GM12878 (cell line): ENCODE data around the gene TRPM1. TPM values are rescaled to one million over a fixed set of nuclear protein-coding genes. Genes with fewer than 3 reads are reported as not detected.

Experiments
- ATAC-seq: fragments of 200-7000 bp; cut with Tn5 transposase; 3 replicates; pipeline ENCODE4 v1.9.1; 2020; ENCODE audit warnings: mild to moderate bottlenecking, moderate library complexity
- BruUV-seq: library from RNA; stranded (reverse); fragments of 400-500 nt; replicated peaks from 2 replicates; lab custom pipeline; 2021; lab: Mats Ljungman, UMichigan
- CTCF ChIA-PET: fragments of 300-600 bp; sonication (Branson Sonifier 250); formaldehyde crosslinking; extraction: SDS; loops from one replicate; lab custom pipeline; 2021; ENCODE audit warnings: inconsistent platforms; lab: Yijun Ruan, JAX
- POLR2A ChIA-PET: fragments of 350-600 bp; formaldehyde crosslinking; extraction: SDS; loops from one replicate; lab custom pipeline; 2021; ENCODE audit warnings: inconsistent platforms; lab: Charles Lee
- RAD21 ChIA-PET: fragments of 300-600 bp; sonication (Branson Sonifier 250); formaldehyde crosslinking; loops from one replicate; lab custom pipeline; 2023; ENCODE audit warnings: antibody characterized with exemption; ENCODE audit not compliant: unreplicated experiment; lab: Charles Lee
- SMC1A ChIA-PET: fragments of 300-600 bp; sonication (Branson Sonifier 250); formaldehyde crosslinking; loops from one replicate; lab custom pipeline; 2023; ENCODE audit not compliant: unreplicated experiment, uncharacterized antibody; lab: Charles Lee
- DNase-seq: peaks from one replicate; pipeline ENCODE4 v3.0.0-alpha.2; 2011; ENCODE audit warnings: low read depth, low spot score
- FAIRE-seq: peaks from 3 replicates; lab custom pipeline; 2011; peaks lifted over from hg19 to GRCh38; lab: Jason Lieb, UNC
- H2AFZ ChIP-seq: 2 replicates; pipeline ENCODE4 v1.6.0; 2011; ENCODE audit warnings: low read depth, low read length, control low read depth; ENCODE audit not compliant: control insufficient read depth
- H3K27ac ChIP-seq: 2 replicates; pipeline ENCODE4 v1.5.1; 2011; ENCODE audit warnings: control low read depth; ENCODE audit not compliant: control insufficient read depth, insufficient read depth
- H3K27me3 ChIP-seq, 2 experiments: replicated peaks in 1 of 2; 2 replicates each; pipeline versions ENCODE4 v1.6.0 to v1.6.1; 2011; ENCODE audit warnings: low read length in 1 of 2; ENCODE audit not compliant: control insufficient read depth in 2 of 2, insufficient read depth in 2 of 2
- H3K36me3 ChIP-seq, 2 experiments: 2 replicates each; pipeline ENCODE4 v1.5.1; 2011; ENCODE audit warnings: low read length in 1 of 2; ENCODE audit not compliant: control insufficient read depth in 2 of 2, insufficient read depth in 2 of 2
- H3K4me1 ChIP-seq: 2 replicates; pipeline ENCODE4 v1.6.1; 2011; ENCODE audit warnings: mild to moderate bottlenecking, low read length, moderate library complexity, mixed read lengths; ENCODE audit not compliant: control insufficient read depth, insufficient read depth
- H3K4me2 ChIP-seq: 2 replicates; pipeline ENCODE4 v1.6.0; 2011; ENCODE audit warnings: control low read depth; ENCODE audit not compliant: control insufficient read depth, insufficient read depth
- H3K4me3 ChIP-seq: fragments of 200-600 bp; sonication (generic); 2 replicates; pipeline ENCODE4 v1.5.1; 2016
- H3K79me2 ChIP-seq: 2 replicates; pipeline ENCODE4 v1.6.0; 2011; ENCODE audit warnings: low read length; ENCODE audit not compliant: control insufficient read depth, insufficient read depth
- H3K9ac ChIP-seq: 2 replicates; pipeline ENCODE4 v1.8.0; 2011; ENCODE audit warnings: low read length, control low read depth, mixed read lengths; ENCODE audit not compliant: control insufficient read depth, insufficient read depth
- H3K9me3 ChIP-seq: replicated peaks from 3 replicates; pipeline ENCODE4 v1.5.1; 2011; ENCODE audit warnings: mild to moderate bottlenecking, low read length; ENCODE audit not compliant: control insufficient read depth, insufficient read depth
- H4K20me1 ChIP-seq: 2 replicates; pipeline ENCODE4 v1.6.0; 2011; ENCODE audit not compliant: control insufficient read depth, insufficient read depth
- CBFB ChIP-seq: IDR thresholded peaks from 2 replicates; pipeline ENCODE4 v1.6.1; 2016; ENCODE audit warnings: antibody characterized with exemption, low read depth
- HSF1 ChIP-seq: fragments of 150-350 bp; IDR thresholded peaks from 2 replicates; pipeline ENCODE4 v1.6.1; 2014; ENCODE audit warnings: mild to moderate bottlenecking, low read depth, low read length
- IKZF1 ChIP-seq: fragments of 450-650 bp; conservative IDR thresholded peaks from 2 replicates; pipeline ENCODE4 v1.6.1; 2017; ENCODE audit warnings: antibody characterized with exemption, mild to moderate bottlenecking
- IKZF2 ChIP-seq, 2 experiments: fragments of 450-650 bp; IDR thresholded peaks; 2 replicates each; pipeline ENCODE4 v1.6.1; 2017; ENCODE audit warnings: mild to moderate bottlenecking in 2 of 2, moderate library complexity in 2 of 2
- LARP7 ChIP-seq: fragments of 450-650 bp; IDR thresholded peaks from 2 replicates; pipeline ENCODE4 v1.6.1; 2017; ENCODE audit warnings: mild to moderate bottlenecking
- MAX ChIP-seq: IDR thresholded peaks from 2 replicates; pipeline ENCODE4 v1.6.1; 2012; ENCODE audit warnings: low read depth, low read length, improper control_type of control experiment
- RELA ChIP-seq: fragments of 450-650 bp; IDR thresholded peaks from 2 replicates; pipeline ENCODE4 v1.8.0; 2014; ENCODE audit warnings: borderline replicate concordance; ENCODE audit not compliant: partially characterized antibody
- SMARCA5 ChIP-seq: fragments of 450-650 bp; IDR thresholded peaks from 2 replicates; pipeline ENCODE4 v1.6.1; 2017; ENCODE audit warnings: mild to moderate bottlenecking
- ZBTB11 ChIP-seq: fragments of 450-650 bp; formaldehyde crosslinking; IDR thresholded peaks from 2 replicates; pipeline ENCODE4 v1.5.0; 2022; ENCODE audit warnings: mild to moderate bottlenecking, missing genetic modification characterization
- ZNF384 ChIP-seq: IDR thresholded peaks from 2 replicates; pipeline ENCODE4 v1.6.1; 2012; ENCODE audit warnings: low read depth, mild to moderate bottlenecking, low read length, improper control_type of control experiment, borderline replicate concordance
- ZNF592 ChIP-seq: fragments of 450-650 bp; IDR thresholded peaks from 2 replicates; pipeline ENCODE4 v1.6.1; 2017; ENCODE audit warnings: mild to moderate bottlenecking, moderate library complexity
- ZNF622 ChIP-seq: fragments of 450-650 bp; IDR thresholded peaks from 2 replicates; pipeline ENCODE4 v1.6.1; 2017; ENCODE audit warnings: mild to moderate bottlenecking, inconsistent platforms
- WGBS: methylation state at CpG from one replicate; pipeline ENCODE4 v1.1.6; 2016; ENCODE audit warnings: low lambda C conversion rate; ENCODE audit not compliant: insufficient replicate concordance, insufficient coverage; ENCODE audit errors: missing lambda C conversion rate; 5-methylcytosine and 5-hydroxymethylcytosine counted together
- in situ Hi-C: fragments of 300-500 bp; cut with MboI; formaldehyde crosslinking; loops from 9 replicates; pipeline ENCODE4 v1.14.3; 2018; ENCODE audit warnings: mixed read lengths
- intact Hi-C: fragments of 100-400 bp; cut with micrococcal nuclease; formaldehyde crosslinking; loops from one replicate; pipeline ENCODE4 v1.14.2; 2022; ENCODE audit not compliant: unreplicated experiment
- polyA plus RNA-seq, 11 experiments: library from polyadenylated mRNA; depleted of rRNA in 4 of 11; unstranded in 6 of 11; stranded (reverse) in 5 of 11; fragments of >200 nt; fragmentation: Nextera tagmentation in 4 of 11; fragmentation: Illumina TruSeq in 1 of 11; extraction: Ambion mirVana in 4 of 11; extraction: Trizol in 1 of 11; gene quantifications; 1 replicate in 1 of 11; 2 replicates in 10 of 11; pipeline versions ENCODE4 v1.2.1 to v1.2.3, GENCODE V29; 2011 to 2016; ENCODE audit warnings: inconsistent platforms in 2 of 11, missing spikeins in 2 of 11, low read depth in 1 of 11
- total RNA-seq, 4 experiments: library from RNA; depleted of rRNA in 3 of 4; stranded (reverse); fragments of >200 nt in 3 of 4; fragmentation: Illumina TruSeq in 1 of 4; extraction: Trizol in 1 of 4; gene quantifications; 2 replicates each; pipeline versions ENCODE4 v1.2.1 to v1.2.3, GENCODE V29; 2013 to 2021

Gene TRPM1
- total and polyA plus RNA-seq, 10 of the 15 experiments (the other 5 are each of a cell fraction or from before 2014, with no cell fraction given), result 0.01 to 0.10 (median 0.05) TPM; not detected in 4

GRCh38 chr15:30991255-30992235, 110.0 kb downstream of the TRPM1 start, which contains the start of gene MTMR10:
Gene MTMR10, minus strand, starts transcription at chr15:30991628. Its CDS starts 122 bp downstream, at chr15:30991506.
- ChIA-PET POLR2A (interaction anchor here (0.7 to 1.3 kb wide), 3 partner anchors 13 to 22 kb away, joined by 3 to 4 read pairs (median 3); no protein-coding TSS in a partner anchor), SMC1A (interaction anchor here (0.9 to 1.7 kb wide), 4 partner anchors 13 to 23 kb away, joined by 3 to 5 read pairs (median 4); no protein-coding TSS in a partner anchor), RAD21 (interaction anchor here (1.2 to 2.6 kb wide), 4 partner anchors 12 to 90 kb away, joined by 3 to 13 read pairs (median 4); no protein-coding TSS in a partner anchor), CTCF (interaction anchor here (0.7 to 1.4 kb wide), 2 partner anchors 12 to 22 kb away, joined by 3 read pairs; no protein-coding TSS in a partner anchor)
- Histone ChIP-seq H3K4me2 (peak within 1 kb of the TSS; percentile 95), H3K27me3 (no peaks in the 10 kb centered on the region), H4K20me1 (no peaks in the 10 kb centered on the region), H3K4me1 (peaks cover 5% of the 10 kb centered on the region; the same call in 1 of the 2 replicates), H3K36me3 (no peaks in the 10 kb centered on the region; a peak in 1 of 4 replicates), H3K9ac (peak within 1 kb of the TSS; percentile 92), H3K4me3 (peak within 1 kb of the TSS; percentile 99), H3K27ac (peak within 1 kb of the TSS; percentile 78), H3K9me3 (no peaks in the 10 kb centered on the region), H3K79me2 (peaks cover 13% of the 10 kb centered on the region), H2AFZ (peak within 1 kb of the TSS; percentile 91)
- in situ Hi-C loops (no loop called here), intact Hi-C loops (loop anchor here (1.0 to 5.0 kb wide), 2 partner anchors 13 to 89 kb away; partner anchors contain the start of gene FAN1)
- 1% methylated on average over 84 of the region's 114 CpGs for WGBS
- TSS peak; percentile 90 for BruUV-seq
- ATAC-seq, result peak; percentile 96
- peak; percentile 35 for FAIRE-seq
- DNase-seq, result no peak
- peak; percentile 71 for TF ChIP-seq RELA
- TF ChIP-seq IKZF2 (IDR thresholded peaks at IDR 0.05), result peak in 1 of 2 experiments; percentile 33; a peak in 2 of 4 replicates
- peak; percentile 91 for TF ChIP-seq LARP7
- 0 out of 2 replicates have a peak, but pooled peaks have one; percentile 66 for TF ChIP-seq ZNF592
- no peak for TF ChIP-seq HSF1
- TF ChIP-seq MAX, result peak; percentile 38
- TF ChIP-seq ZNF384, result no peak
- TF ChIP-seq SMARCA5, result peak; percentile 77; the same call in 1 of the 2 replicates
- no peak for TF ChIP-seq ZNF622
- TF ChIP-seq ZBTB11 (CRISPR knock-in tag), result no peak
- TF ChIP-seq CBFB, result no peak
- TF ChIP-seq IKZF1, result peak; percentile 95
